ENCODE data around the gene DUSP8. TPM values are rescaled to one million over a fixed set of nuclear protein-coding genes. Genes with fewer than 3 reads are reported as not detected.

The DUSP8 gene
- polyA plus RNA-seq, 1 experiment, result 1.5 TPM

GRCh38 chr11:1530686-1531448, 41.2 kb downstream of the DUSP8 start:
- CTCF ChIA-PET, result interaction anchor here (0.7 kb wide), 1 partner anchor 16 kb away, joined by 3 read pairs; no protein-coding TSS in a partner anchor
- H3K9me3 ChIP-seq (ENCODE audit: control insufficient read depth, insufficient read depth, low read length), result no peaks in the 10 kb centered on the region; the same call in 1 of the 2 replicates
- H3K4me3 ChIP-seq (ENCODE audit: low read depth, low read length), result no peak overlapping the region
- TF ChIP-seq, protein P1, sequence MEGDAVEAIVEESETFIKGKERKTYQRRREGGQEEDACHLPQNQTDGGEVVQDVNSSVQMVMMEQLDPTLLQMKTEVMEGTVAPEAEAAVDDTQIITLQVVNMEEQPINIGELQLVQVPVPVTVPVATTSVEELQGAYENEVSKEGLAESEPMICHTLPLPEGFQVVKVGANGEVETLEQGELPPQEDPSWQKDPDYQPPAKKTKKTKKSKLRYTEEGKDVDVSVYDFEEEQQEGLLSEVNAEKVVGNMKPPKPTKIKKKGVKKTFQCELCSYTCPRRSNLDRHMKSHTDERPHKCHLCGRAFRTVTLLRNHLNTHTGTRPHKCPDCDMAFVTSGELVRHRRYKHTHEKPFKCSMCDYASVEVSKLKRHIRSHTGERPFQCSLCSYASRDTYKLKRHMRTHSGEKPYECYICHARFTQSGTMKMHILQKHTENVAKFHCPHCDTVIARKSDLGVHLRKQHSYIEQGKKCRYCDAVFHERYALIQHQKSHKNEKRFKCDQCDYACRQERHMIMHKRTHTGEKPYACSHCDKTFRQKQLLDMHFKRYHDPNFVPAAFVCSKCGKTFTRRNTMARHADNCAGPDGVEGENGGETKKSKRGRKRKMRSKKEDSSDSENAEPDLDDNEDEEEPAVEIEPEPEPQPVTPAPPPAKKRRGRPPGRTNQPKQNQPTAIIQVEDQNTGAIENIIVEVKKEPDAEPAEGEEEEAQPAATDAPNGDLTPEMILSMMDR (IDR thresholded peaks at IDR 0.05; ENCODE audit: low read depth, low read length), result no peak
- no peak overlapping the region for H3K27ac ChIP-seq (ENCODE audit: low read depth, low read length)
- POLR2A ChIA-PET, result no interaction called here
- H3K27me3 ChIP-seq (ENCODE audit: control insufficient read depth, insufficient read depth, low read length), result no peaks in the 10 kb centered on the region
- no peak for DNase-seq (ENCODE audit: low read depth, low spot score)

DNA sequence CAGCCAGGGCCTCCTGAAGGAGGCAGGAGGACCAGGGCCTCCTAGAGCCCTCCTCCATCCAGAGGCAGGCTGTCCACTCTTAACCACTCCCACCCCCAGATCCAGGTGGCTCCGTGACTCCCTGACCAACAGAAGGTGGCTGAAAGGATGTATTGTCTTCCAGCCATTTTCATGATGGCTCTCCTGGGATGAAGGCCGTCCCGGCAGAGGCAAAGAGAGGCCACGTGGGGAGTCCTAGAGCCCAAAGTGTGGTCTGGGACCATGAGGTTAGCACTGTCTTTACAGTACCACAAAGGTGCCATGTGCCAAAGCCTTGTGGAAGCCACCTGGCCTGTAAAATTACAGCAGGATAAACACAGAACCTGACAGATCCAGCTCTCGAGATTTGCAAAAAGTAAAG, 42.3 kb downstream of the DUSP8 start:
- Histone ChIP-seq H3K27ac (ENCODE audit: low read depth, low read length) (no peak overlapping the region), H3K9me3 (ENCODE audit: control insufficient read depth, insufficient read depth, low read length) (no peaks in the 10 kb centered on the region; the same call in 1 of the 2 replicates), H3K27me3 (ENCODE audit: control insufficient read depth, insufficient read depth, low read length) (no peaks in the 10 kb centered on the region), H3K4me3 (ENCODE audit: low read depth, low read length) (no peak overlapping the region)
- ChIA-PET CTCF (interaction anchor here (0.7 kb wide), 1 partner anchor 15 kb away, joined by 3 read pairs; no protein-coding TSS in a partner anchor), POLR2A (no interaction called here)
- TF ChIP-seq, protein P1 (IDR thresholded peaks at IDR 0.05; ENCODE audit: low read depth, low read length), result no peak
- no peak for DNase-seq (ENCODE audit: low read depth, low spot score)

DNA sequence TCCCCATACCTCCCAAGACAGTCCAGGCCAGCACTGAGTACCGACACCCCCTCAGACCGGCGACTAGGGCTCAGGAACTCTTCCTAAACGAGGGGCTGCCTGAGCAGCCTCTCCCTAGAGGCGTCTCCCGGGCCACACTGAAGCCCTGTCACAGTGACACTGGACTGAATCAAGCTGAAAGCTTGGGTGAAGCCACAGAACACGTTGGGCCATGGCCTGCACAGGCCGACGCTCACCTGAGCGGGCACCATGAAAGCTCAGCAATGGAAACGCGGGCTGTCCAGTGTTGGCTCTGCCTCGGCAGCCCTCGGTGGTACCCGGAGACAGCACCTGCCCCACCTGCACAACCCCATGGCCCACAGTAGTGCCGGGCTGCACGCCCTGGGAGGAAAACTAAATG, 42.8 kb downstream of the DUSP8 start:
- POLR2A ChIA-PET, result no interaction called here
- CTCF ChIA-PET, result no interaction called here

DNA sequence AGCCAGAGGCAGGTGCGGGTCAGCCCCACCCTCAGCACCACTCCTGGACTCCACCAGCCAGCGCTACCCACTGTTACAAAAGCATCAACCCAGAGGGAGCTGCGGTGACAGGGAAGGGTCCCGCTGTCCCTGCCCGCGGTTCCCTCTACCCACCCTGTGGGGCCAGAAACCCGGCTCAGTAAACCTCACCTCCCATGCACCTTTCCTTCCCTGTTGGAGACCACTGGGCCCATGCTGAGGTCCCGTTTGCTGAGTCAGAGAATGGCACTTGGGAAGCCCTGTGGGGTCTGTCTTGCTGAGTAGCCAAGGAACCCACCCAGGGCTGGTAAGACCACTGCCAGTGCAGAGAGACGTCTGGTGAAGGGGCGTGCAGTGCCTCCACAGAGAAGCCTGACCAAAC, 43.4 kb downstream of the DUSP8 start:
- H3K4me3 ChIP-seq (ENCODE audit: low read depth, low read length), result no peak overlapping the region
- POLR2A ChIA-PET, result no interaction called here
- CTCF ChIA-PET, result no interaction called here
- TF ChIP-seq, protein P1 (IDR thresholded peaks at IDR 0.05; ENCODE audit: low read depth, low read length), result no peak
- H3K27me3 ChIP-seq (ENCODE audit: control insufficient read depth, insufficient read depth, low read length), result no peaks in the 10 kb centered on the region
- no peak overlapping the region for H3K27ac ChIP-seq (ENCODE audit: low read depth, low read length)
- no peak for DNase-seq (ENCODE audit: low read depth, low spot score)
- no peaks in the 10 kb centered on the region for H3K9me3 ChIP-seq (ENCODE audit: control insufficient read depth, insufficient read depth, low read length)

More for the DNA sequence above, 42.8 kb downstream of the DUSP8 start:
- Histone ChIP-seq H3K27ac (ENCODE audit: low read depth, low read length) (no peak overlapping the region), H3K9me3 (ENCODE audit: control insufficient read depth, insufficient read depth, low read length) (no peaks in the 10 kb centered on the region; the same call in 1 of the 2 replicates), H3K4me3 (ENCODE audit: low read depth, low read length) (no peak overlapping the region), H3K27me3 (ENCODE audit: control insufficient read depth, insufficient read depth, low read length) (no peaks in the 10 kb centered on the region)
- TF ChIP-seq, protein P1 (IDR thresholded peaks at IDR 0.05; ENCODE audit: low read depth, low read length), result no peak
- DNase-seq (ENCODE audit: low read depth, low spot score), result no peak

DNA sequence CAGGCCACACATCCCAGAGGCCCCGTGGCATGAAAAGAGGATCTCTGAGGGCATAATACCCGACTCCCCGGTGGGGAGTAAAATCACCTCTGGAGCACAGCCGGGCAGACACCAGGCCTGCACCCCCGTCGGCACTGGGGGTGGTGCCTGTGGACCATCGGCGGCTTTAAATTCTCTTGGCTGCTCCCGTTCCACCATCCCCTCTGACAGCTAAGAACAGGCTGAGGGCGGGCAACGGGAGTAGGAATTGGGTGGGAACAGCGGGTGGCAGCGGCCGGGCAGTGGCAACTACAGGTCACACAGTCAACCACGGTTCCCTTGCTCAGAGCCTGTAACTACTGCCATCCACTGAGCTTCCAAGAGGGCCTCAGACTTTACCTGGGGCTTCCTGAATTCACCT, 45.3 kb downstream of the DUSP8 start:
- POLR2A ChIA-PET, result no interaction called here
- CTCF ChIA-PET, result interaction anchor here (1.5 kb wide), 1 partner anchor 12 kb away, joined by 3 read pairs; no protein-coding TSS in a partner anchor

More for the DNA sequence above, 45.3 kb downstream of the DUSP8 start:
- Histone ChIP-seq H3K4me3 (ENCODE audit: low read depth, low read length) (no peak overlapping the region), H3K9me3 (ENCODE audit: control insufficient read depth, insufficient read depth, low read length) (no peaks in the 10 kb centered on the region), H3K27ac (ENCODE audit: low read depth, low read length) (no peak overlapping the region), H3K27me3 (ENCODE audit: control insufficient read depth, insufficient read depth, low read length) (no peaks in the 10 kb centered on the region)
- no peak for DNase-seq (ENCODE audit: low read depth, low spot score)
- TF ChIP-seq, protein P1 (IDR thresholded peaks at IDR 0.05; ENCODE audit: low read depth, low read length), result no peak
